ENCODE results near the gene TP73.

The TP73 gene

GRCh38 chr1:3777647-3778589, 125.6 kb downstream of the TP73 start:
- H3K27me3 ChIP-seq (ENCODE audit: low read depth, low read length): peaks cover 3% of the 10 kb centered on the region; the same call in 1 of the 2 replicates
- no peak overlapping the region for H2AFZ ChIP-seq (ENCODE audit: low read depth, low read length)
- H3K36me3 ChIP-seq (replicated peaks; ENCODE audit: low read depth, low read length): peaks cover 13% of the 10 kb centered on the region
- TF ChIP-seq EZH2phosphoT487 (IDR thresholded peaks at IDR 0.05; ENCODE audit: low read depth) (no peak), CTCF (IDR thresholded peaks at IDR 0.05; ENCODE audit: low read depth, low read length) (no peak)
- H3K9me3 ChIP-seq (ENCODE audit: insufficient read depth, low read length): no peaks in the 10 kb centered on the region
- H3K79me2 ChIP-seq (ENCODE audit: low read length): no peaks in the 10 kb centered on the region
- H3K9ac ChIP-seq (ENCODE audit: low read length): no peak overlapping the region
- H3K4me3 ChIP-seq (ENCODE audit: low read length): no peak overlapping the region
- no peaks in the 10 kb centered on the region for H4K20me1 ChIP-seq (ENCODE audit: insufficient read depth, low read length)
- H3K4me2 ChIP-seq (ENCODE audit: low read length): no peak overlapping the region
- H3K27ac ChIP-seq (ENCODE audit: low read length): no peak overlapping the region
- H3K4me1 ChIP-seq (ENCODE audit: low read length): peaks cover 11% of the 10 kb centered on the region

GRCh38 chr1:3778590-3779264, 126.4 kb downstream of the TP73 start:
- Histone ChIP-seq H3K27ac (ENCODE audit: low read length) (no peak overlapping the region), H3K9ac (ENCODE audit: low read length) (no peak overlapping the region), H3K79me2 (ENCODE audit: low read length) (no peaks in the 10 kb centered on the region), H3K9me3 (ENCODE audit: insufficient read depth, low read length) (no peaks in the 10 kb centered on the region), H3K27me3 (ENCODE audit: low read depth, low read length) (no peaks in the 10 kb centered on the region), H3K4me1 (ENCODE audit: low read length) (peaks cover 7% of the 10 kb centered on the region; the same call in 1 of the 2 replicates), H3K4me2 (ENCODE audit: low read length) (no peak overlapping the region), H4K20me1 (ENCODE audit: insufficient read depth, low read length) (no peaks in the 10 kb centered on the region), H3K4me3 (ENCODE audit: low read length) (no peak overlapping the region), H2AFZ (ENCODE audit: low read depth, low read length) (no peak overlapping the region), H3K36me3 (replicated peaks; ENCODE audit: low read depth, low read length) (peaks cover 13% of the 10 kb centered on the region)
- TF ChIP-seq CTCF (IDR thresholded peaks at IDR 0.05; ENCODE audit: low read depth, low read length): no peak
- TF ChIP-seq EZH2phosphoT487 (IDR thresholded peaks at IDR 0.05; ENCODE audit: low read depth): no peak

GRCh38 chr1:3779265-3779911, 127.1 kb downstream of the TP73 start:
- Histone ChIP-seq H3K36me3 (replicated peaks; ENCODE audit: low read depth, low read length) (peaks cover 18% of the 10 kb centered on the region), H3K9ac (ENCODE audit: low read length) (no peak overlapping the region), H4K20me1 (ENCODE audit: insufficient read depth, low read length) (no peaks in the 10 kb centered on the region), H2AFZ (ENCODE audit: low read depth, low read length) (no peak overlapping the region), H3K4me1 (ENCODE audit: low read length) (peaks cover 7% of the 10 kb centered on the region; the same call in 1 of the 2 replicates), H3K27me3 (ENCODE audit: low read depth, low read length) (no peaks in the 10 kb centered on the region), H3K4me3 (ENCODE audit: low read length) (no peak overlapping the region), H3K4me2 (ENCODE audit: low read length) (no peak overlapping the region), H3K27ac (ENCODE audit: low read length) (no peak overlapping the region), H3K79me2 (ENCODE audit: low read length) (no peaks in the 10 kb centered on the region), H3K9me3 (ENCODE audit: insufficient read depth, low read length) (no peaks in the 10 kb centered on the region)
- TF ChIP-seq CTCF (IDR thresholded peaks at IDR 0.05; ENCODE audit: low read depth, low read length) (no peak), EZH2phosphoT487 (IDR thresholded peaks at IDR 0.05; ENCODE audit: low read depth) (no peak)
